Stimulated activated naive B cell treated with anti-CD40 and anti-IgM and Interleukin-4, amounts not matched to agents 10 μg/mL and 1 μg/mL and 100 μg/mL, for 72 hours (primary cell): ENCODE results near the gene RBM4B.
"Not testable (repeated sequence)": the region's sequence is repeated elsewhere in the genome, so short reads cannot be mapped to it uniquely, and the experiment has no call there.

Experiments
- ATAC-seq, 2 donors: fragments of 150-1000 bp; cut with Tn5 transposase; replicated peaks; 2 replicates each; pipeline ENCODE4 v1.10.0; 2021; ENCODE audit warnings: moderate library complexity in 1 of 2
- DNase-seq: peaks from one replicate; pipeline ENCODE4 v3.0.0; 2021
- H3K27ac Mint-ChIP-seq: one replicate; pipeline ENCODE4 v1.8.0; 2022; ENCODE audit warnings: mild to moderate bottlenecking, mixed read lengths
- H3K27me3 Mint-ChIP-seq, 2 donors: one replicate each; pipeline ENCODE4 v1.8.0; 2022; ENCODE audit warnings: mixed read lengths in 2 of 2
- H3K36me3 Mint-ChIP-seq, 2 donors: one replicate each; pipeline ENCODE4 v1.8.0; 2022; ENCODE audit warnings: mixed read lengths in 2 of 2, mild to moderate bottlenecking in 1 of 2
- H3K4me1 Mint-ChIP-seq, 2 donors: one replicate each; pipeline ENCODE4 v1.8.0; 2022; ENCODE audit warnings: mixed read lengths in 2 of 2, mild to moderate bottlenecking in 1 of 2
- H3K4me3 Mint-ChIP-seq, 2 donors: one replicate each; pipeline ENCODE4 v1.8.0; 2022; ENCODE audit warnings: mild to moderate bottlenecking in 2 of 2, mixed read lengths in 2 of 2, moderate library complexity in 1 of 2
- H3K9me3 Mint-ChIP-seq, 2 donors: one replicate each; pipeline ENCODE4 v1.8.0; 2022; ENCODE audit warnings: mixed read lengths in 2 of 2, mild to moderate bottlenecking in 1 of 2

Gene RBM4B

DNA sequence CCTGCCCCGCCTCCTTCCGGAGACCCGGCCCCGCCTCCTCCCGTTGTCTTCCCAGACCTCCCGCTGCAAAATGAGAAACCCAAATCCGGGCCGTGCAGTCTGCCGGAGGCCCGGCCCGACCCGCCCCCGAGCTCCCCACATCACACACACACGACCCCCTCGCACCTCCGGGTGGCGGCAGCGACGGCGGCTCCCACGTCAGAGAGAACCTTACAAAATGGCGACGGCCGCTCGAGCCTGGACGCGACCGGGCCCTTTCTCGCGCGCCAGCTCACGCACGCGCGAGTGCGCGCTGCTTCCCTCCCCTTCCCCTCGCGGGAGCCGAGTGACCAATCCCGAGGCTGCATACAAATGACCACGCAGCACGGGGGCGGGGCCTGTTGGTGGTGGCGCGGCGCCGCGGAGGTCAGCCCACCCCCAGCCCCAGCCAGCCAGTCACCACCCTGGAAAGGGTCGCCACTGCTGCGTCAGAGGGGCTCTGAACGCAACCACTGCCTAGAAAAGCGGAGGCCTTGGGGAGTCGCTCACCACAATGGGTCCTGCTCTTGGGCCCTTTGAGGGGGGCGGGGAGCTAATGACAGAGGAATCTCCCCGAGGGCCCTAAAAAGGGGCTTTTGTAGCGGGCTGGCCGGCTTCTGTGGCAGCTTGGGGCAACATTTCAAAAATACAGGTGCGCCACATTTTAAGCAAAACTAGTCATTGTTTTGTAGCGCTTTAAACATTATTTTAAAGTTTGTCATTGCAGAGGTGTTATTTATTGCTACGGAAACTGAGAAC is at the start of gene RBM4B:
RBM4B (minus strand) TSS at position 289 of the 777 bp plus-strand sequence. CDS start 808 bp downstream, outside the sequence.
- H3K36me3 Mint-ChIP-seq: peaks cover 9 to 22% of the 10 kb centered on the region in 2 donors
- H3K4me3 Mint-ChIP-seq: peak within 1 kb of the TSS; percentile 88 to 95
- no peaks in the 10 kb centered on the region for H3K27me3 Mint-ChIP-seq
- ATAC-seq (peak; percentile 88 to 92), DNase-seq (peak; percentile 94)
- H3K27ac Mint-ChIP-seq: peak within 1 kb of the TSS; percentile 98
- H3K9me3 Mint-ChIP-seq: no peaks in the 10 kb centered on the region
- peaks cover 17 to 37% of the 10 kb centered on the region in 2 donors for H3K4me1 Mint-ChIP-seq

- no peaks in the 10 kb centered on the region for H3K9me3 Mint-ChIP-seq
- H3K36me3 Mint-ChIP-seq: peaks cover 1 to 3% of the 10 kb centered on the region in 2 donors
- ATAC-seq (no peak), DNase-seq (no peak)
- peaks cover 24 to 29% of the 10 kb centered on the region in 2 donors for H3K27me3 Mint-ChIP-seq
- H3K4me1 Mint-ChIP-seq: peaks cover 12 to 19% of the 10 kb centered on the region in 2 donors
- no peak overlapping the region for H3K27ac Mint-ChIP-seq
- no peak overlapping the region for H3K4me3 Mint-ChIP-seq
Observed at GRCh38 chr11:66725647-66726046, 48.0 kb upstream of the RBM4B start.

DNA sequence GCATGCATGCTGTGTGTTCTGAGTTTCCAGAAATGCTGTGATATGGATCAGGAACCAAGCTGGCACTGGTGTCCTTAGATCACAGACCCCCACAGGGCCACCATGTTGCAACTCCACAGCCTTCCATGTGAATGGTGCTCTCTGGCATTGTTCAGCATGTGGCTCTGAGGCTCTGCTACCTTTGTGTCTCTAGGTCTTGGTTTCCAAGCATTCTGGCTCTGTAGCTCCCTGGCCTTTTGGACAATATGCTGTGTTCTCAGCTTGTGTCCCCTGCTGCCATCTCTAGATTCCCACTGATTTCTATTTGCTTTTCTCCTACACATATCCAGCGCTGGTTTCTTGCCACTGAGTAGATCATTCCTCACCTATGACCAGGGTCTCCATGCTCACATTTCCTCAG is 47.4 kb upstream of the RBM4B start:
- Mint-ChIP-seq H3K27me3 (peaks cover 29 to 34% of the 10 kb centered on the region in 2 donors), H3K27ac (no peak overlapping the region), H3K9me3 (no peaks in the 10 kb centered on the region), H3K4me3 (no peak overlapping the region), H3K4me1 (peaks cover 17 to 25% of the 10 kb centered on the region in 2 donors), H3K36me3 (peaks cover 1 to 6% of the 10 kb centered on the region in 2 donors)
- no peak for ATAC-seq
- no peak for DNase-seq

DNA sequence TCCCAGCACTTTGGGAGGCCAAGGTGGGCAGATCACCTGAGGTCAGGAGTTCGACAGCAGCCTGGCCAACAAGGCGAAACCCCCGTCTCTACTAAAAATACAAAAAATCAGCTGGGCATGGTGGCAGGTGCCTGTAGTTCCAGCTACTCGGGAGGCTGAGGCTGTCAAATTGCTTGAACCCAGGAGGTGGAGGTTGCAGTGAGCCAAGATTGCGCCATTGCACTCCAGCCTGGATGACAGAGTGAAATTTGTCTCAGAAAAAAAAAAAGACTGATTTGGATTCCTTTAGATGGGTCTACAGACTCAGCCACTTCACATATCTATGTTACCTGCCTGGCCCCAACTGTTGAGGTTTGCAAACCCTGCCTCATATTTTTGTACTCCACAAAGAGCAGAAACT is 46.5 kb upstream of the RBM4B start:
- peaks cover 33 to 35% of the 10 kb centered on the region in 2 donors for H3K27me3 Mint-ChIP-seq
- not testable (repeated sequence) for H3K4me3 Mint-ChIP-seq, DNase-seq, H3K27ac Mint-ChIP-seq, ATAC-seq, H3K36me3 Mint-ChIP-seq, H3K9me3 Mint-ChIP-seq
- peaks cover 17 to 27% of the 10 kb centered on the region in 2 donors for H3K4me1 Mint-ChIP-seq

DNA sequence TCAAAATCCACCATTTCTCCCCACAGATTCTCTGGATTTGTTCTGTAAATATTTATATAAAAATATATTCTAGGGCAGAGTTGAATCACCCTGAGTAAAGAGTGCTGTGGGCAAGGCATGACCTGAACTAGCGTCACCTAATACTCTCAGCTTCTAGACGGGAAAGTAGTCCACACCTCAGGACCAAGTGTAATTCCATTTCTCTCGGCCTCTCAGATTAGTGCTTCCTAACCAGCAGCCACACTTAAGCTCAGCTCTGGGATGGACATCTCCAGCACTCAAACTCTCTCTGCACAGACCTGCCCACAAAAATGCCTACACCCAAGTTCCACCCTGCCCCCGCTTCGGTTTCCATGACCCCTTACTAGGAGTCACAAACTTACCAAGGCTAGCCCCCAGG is 46.0 kb upstream of the RBM4B start:
- DNase-seq: no peak

DNA sequence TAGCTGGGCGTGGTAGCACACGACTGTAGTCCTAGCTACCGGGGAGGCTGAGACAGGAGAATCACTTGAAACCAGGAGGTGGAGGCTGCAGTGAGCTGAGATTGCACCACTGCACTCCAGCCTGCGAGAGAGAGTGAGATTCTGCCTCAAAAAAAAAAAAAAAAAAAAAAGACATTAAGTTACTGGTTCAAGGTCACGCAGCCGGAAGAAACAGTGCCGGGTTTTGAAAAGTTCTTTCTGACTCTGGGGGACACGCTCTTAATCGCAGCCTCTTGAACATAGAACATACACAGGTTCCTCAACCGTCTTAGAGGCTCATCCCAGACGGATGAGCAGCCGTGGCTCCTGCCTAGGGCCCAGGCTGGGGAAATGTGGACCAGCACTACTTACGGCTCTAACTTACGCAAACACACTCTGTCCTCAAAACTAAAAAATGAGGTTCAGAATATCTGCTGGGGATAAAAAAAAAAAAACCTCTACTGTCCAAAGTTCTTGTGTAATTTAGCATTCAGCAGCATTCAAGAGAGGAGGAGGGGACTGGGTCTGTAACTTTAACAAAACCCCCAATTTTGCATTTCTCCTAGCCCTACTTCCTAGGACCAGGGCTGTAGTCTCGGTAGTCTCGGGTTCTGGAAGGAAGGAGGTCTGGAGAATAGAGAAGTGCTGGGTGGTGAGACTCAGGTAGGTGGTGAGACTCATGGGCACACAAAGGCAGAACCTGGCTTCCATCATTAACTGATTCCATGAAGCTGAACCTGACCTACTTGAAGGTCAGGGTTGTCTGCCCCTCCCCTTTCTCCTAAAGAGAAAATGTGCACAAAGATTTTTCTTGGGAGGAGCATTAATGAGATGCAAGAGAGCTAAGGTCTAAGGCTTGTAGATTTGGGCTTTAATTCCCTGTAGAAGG is 45.3 kb upstream of the RBM4B start:
- Mint-ChIP-seq H3K4me1 (peaks cover 12 to 21% of the 10 kb centered on the region in 2 donors), H3K27me3 (peaks cover 30 to 36% of the 10 kb centered on the region in 2 donors)

More for the DNA sequence above, 46.0 kb upstream of the RBM4B start:
- Mint-ChIP-seq H3K4me3 (no peak overlapping the region), H3K4me1 (peaks cover 14 to 24% of the 10 kb centered on the region in 2 donors), H3K9me3 (no peaks in the 10 kb centered on the region), H3K27me3 (peaks cover 32 to 33% of the 10 kb centered on the region in 2 donors), H3K27ac (no peak overlapping the region), H3K36me3 (peaks cover under 1 to 5% of the 10 kb centered on the region in 2 donors)
- no peak for ATAC-seq

DNA sequence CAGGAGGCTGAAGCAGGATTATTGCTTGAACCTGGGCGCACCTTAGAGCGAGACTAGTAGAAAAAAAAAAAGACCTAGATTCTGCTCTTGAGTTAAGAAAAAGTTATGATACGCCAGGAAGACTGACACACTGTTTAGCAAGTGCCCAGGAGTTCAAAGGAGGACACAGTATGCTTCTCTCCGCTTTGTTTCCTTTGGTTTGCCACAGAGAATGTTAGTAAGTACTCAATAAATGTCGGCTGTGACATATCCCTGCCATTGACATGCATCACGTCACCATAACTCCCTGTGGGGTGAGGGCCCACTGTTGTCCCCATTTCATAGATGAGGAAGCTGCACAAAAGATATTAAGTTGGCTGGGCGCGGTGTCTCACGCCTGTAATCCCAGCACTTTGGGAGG is 44.3 kb upstream of the RBM4B start:
- H3K4me1 Mint-ChIP-seq: peaks cover 10 to 15% of the 10 kb centered on the region in 2 donors

More for the DNA sequence above, 45.3 kb upstream of the RBM4B start:
- peaks cover 0 to 3% of the 10 kb centered on the region in 2 donors for H3K36me3 Mint-ChIP-seq
- DNase-seq (no peak), ATAC-seq (no peak)
- H3K9me3 Mint-ChIP-seq: no peaks in the 10 kb centered on the region
- H3K4me3 Mint-ChIP-seq: no peak overlapping the region
- H3K27ac Mint-ChIP-seq: no peak overlapping the region

GRCh38 chr11:66720899-66721470 is 43.3 kb upstream of the RBM4B start:
- peaks cover 24 to 26% of the 10 kb centered on the region in 2 donors for H3K27me3 Mint-ChIP-seq
- DNase-seq (no peak), ATAC-seq (no peak)
- H3K4me3 Mint-ChIP-seq: no peak overlapping the region
- no peaks in the 10 kb centered on the region for H3K9me3 Mint-ChIP-seq
- H3K4me1 Mint-ChIP-seq: peaks cover 5 to 8% of the 10 kb centered on the region in 2 donors
- H3K36me3 Mint-ChIP-seq: peaks cover 0 to 3% of the 10 kb centered on the region in 2 donors
- no peak overlapping the region for H3K27ac Mint-ChIP-seq

More for the DNA sequence above, 44.3 kb upstream of the RBM4B start:
- Mint-ChIP-seq H3K27ac (no peak overlapping the region), H3K27me3 (peaks cover 31 to 36% of the 10 kb centered on the region in 2 donors), H3K9me3 (no peaks in the 10 kb centered on the region), H3K36me3 (peaks cover 0 to 3% of the 10 kb centered on the region in 2 donors), H3K4me3 (no peak overlapping the region)
- DNase-seq (no peak), ATAC-seq (no peak)

GRCh38 chr11:66720223-66720898 is 42.7 kb upstream of the RBM4B start:
- DNase-seq (no peak), ATAC-seq (peak; percentile 53 to 61)
- peaks cover 20 to 24% of the 10 kb centered on the region in 2 donors for H3K27me3 Mint-ChIP-seq
- peak overlapping the region; percentile 17 for H3K27ac Mint-ChIP-seq
- peaks cover 5 to 8% of the 10 kb centered on the region in 2 donors for H3K4me1 Mint-ChIP-seq
- no peaks in the 10 kb centered on the region for H3K9me3 Mint-ChIP-seq
- H3K36me3 Mint-ChIP-seq: peaks cover 0 to 3% of the 10 kb centered on the region in 2 donors
- no peak overlapping the region for H3K4me3 Mint-ChIP-seq

DNA sequence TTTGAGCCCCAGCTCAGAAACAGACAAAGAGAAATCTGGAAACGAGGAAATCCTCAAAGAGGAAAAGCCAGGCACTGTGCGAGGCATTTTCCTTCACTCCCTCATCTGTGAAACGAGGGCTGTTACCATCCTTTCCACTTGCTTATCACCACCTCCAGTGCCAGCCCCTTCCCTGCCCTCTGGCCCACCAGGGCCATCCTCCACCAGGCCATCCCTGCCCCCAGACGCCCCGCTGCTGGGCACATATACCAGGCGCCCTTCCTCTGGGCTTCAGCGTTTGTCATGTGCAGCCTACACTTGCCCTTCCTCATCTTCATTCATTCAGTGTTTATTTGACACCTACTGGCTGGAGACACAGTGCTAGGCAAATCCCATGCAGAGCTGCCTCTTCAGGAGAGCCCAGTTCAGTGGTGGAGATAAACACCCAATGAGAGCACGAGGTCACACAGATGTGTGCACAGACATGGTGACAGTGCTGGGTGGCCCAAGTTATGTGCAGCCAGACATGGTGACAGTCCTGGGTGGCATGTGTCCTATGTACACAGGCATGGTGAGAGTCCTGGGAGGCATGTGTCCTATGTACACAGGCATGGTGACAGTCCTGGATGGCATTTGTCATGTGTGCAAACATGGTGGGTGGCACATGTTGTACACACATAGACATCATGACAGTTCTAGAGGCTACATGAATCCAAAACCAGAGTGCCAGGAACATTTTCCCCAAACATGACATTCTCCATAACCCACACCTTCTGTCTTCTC is 41.6 kb upstream of the RBM4B start:
- ATAC-seq (no peak), DNase-seq (no peak)
- peaks cover 22 to 26% of the 10 kb centered on the region in 2 donors for H3K27me3 Mint-ChIP-seq
- peaks cover 3% of the 10 kb centered on the region in 2 donors for H3K36me3 Mint-ChIP-seq
- H3K9me3 Mint-ChIP-seq: no peaks in the 10 kb centered on the region
- H3K4me3 Mint-ChIP-seq: no peak overlapping the region
- H3K27ac Mint-ChIP-seq: no peak overlapping the region
- H3K4me1 Mint-ChIP-seq: peaks cover 5 to 8% of the 10 kb centered on the region in 2 donors

DNA sequence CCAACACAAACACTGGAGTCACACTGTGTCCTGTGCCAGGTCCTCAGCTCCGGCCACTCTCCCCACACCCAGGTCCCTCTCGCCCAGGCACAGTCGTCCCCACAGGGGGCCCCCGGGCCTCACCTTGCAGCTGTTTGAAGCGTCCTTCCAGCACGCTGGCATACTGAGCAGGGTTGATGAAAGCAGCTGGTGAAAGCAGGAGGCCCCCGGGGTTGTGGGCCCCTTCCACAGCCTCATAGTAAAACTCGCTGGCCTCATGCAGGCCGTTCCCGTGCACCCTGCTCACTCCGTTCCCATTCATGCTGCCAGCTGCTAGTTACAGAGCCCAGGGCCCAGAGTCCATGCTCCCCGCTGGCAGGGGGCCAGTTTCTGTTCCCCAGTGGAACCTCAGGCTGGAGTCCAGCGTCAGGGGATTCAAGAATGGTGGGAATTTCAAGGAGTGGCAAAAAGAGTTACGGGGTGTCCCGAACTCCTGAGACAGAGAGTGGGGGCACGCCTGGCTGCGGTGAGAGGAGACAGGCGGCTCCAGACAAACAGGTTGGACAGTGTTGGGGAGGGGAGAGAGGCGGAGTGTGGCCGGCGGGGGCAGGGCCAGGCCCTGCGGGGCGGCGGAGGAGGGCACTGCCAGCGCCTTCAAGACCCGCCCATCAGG is 40.8 kb upstream of the RBM4B start:
- DNase-seq (no peak), ATAC-seq (no peak)
- H3K27ac Mint-ChIP-seq: no peak overlapping the region
- H3K9me3 Mint-ChIP-seq: no peaks in the 10 kb centered on the region
- no peak overlapping the region for H3K4me3 Mint-ChIP-seq
- peaks cover 5 to 8% of the 10 kb centered on the region in 2 donors for H3K4me1 Mint-ChIP-seq
- H3K27me3 Mint-ChIP-seq: peaks cover 23 to 34% of the 10 kb centered on the region in 2 donors
- H3K36me3 Mint-ChIP-seq: peaks cover 5 to 8% of the 10 kb centered on the region in 2 donors

GRCh38 chr11:66717925-66718319 is 40.2 kb upstream of the RBM4B start:
- DNase-seq: no peak
- ATAC-seq: no peak
- Mint-ChIP-seq H3K36me3 (peaks cover 6 to 8% of the 10 kb centered on the region in 2 donors), H3K4me3 (no peak overlapping the region), H3K4me1 (peaks cover 5 to 8% of the 10 kb centered on the region in 2 donors), H3K9me3 (no peaks in the 10 kb centered on the region), H3K27ac (no peak overlapping the region), H3K27me3 (peaks cover 23 to 35% of the 10 kb centered on the region in 2 donors)
